Activated naive CD4-positive, alpha-beta T cell treated with anti-CD3 and anti-CD28 coated beads, Interleukin-2, amount 50 U/mL, for 16 hours (primary cell): ENCODE measurements around the gene NFATC2.

Experiments
- DNase-seq: peaks from one replicate; pipeline ENCODE4 v3.0.0-alpha.2; 2020

The NFATC2 gene

GRCh38 chr20:51535674-51536073 lies 6.8 kb downstream of the NFATC2 start:
- no peak for DNase-seq

- no peak for DNase-seq
Observed at GRCh38 chr20:51535075-51535386, 7.5 kb downstream of the NFATC2 start.

GRCh38 chr20:51533291-51534172 lies 9.0 kb downstream of the NFATC2 start:
- no peak for DNase-seq

DNA sequence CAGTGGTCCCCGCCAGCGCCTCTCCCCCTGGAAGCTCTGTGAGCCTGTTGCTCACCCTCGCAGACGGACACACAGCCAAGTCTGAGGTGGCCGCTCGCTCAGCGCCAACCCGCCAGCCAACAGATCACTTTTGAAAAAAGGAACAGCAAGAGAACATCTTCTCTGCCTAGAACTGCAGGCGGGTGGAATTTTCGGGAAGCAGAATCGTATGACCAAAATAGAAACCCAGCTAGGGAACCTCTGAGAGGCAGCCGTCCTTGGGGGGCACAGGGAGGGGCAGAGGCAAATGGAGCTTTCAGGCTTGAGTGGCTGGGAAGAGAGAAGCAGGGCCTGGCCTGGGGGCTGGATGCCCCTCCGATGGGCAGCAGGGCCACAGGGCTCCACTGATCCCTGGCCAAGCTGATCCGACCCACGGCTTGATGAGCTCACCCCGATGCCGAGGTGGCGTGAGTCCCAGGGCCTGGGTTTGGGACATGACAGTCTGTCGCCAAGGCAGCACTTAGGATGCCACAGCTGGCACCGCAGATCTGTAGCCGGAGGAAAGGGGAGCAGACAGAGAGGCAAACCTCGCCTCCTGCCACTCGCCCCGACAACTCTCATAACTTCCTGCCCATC lies 9.8 kb downstream of the NFATC2 start:
- no peak for DNase-seq

DNA sequence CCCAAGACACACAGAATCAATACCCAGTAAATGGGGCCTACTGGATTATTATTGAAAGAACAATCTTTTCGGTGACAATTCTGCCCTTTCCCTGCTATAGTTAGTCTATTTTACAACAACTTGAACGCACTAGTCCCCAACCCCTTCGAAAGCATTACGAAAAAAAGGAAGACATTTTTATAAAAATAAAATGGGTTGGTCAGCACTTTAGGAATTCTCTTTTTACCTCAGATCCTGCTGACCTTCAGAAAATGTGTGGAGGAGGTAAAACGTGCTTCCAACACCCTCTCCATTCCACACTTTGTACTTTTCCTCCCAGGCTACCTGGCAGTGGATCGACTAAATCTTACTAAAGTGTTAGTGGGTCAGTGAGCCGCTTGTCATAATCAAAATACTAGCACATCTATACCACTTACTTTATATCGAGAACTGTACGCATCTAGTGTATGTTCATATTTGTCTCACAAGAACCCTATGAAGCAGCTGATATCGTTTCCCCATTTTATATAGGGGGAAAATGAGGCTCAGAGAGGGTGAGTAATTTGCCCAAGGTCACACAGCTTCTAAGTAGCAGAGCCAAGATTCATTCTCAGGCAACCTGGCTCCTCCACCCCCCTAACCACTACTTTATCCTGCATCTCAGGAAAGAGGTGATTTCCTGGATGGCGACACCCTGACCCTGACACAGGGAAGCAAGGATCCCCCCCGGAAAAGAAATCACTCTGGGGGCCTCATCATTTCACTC lies 10.6 kb downstream of the NFATC2 start:
- no peak for DNase-seq

- DNase-seq = peak; percentile 82
Observed at GRCh38 chr20:51531141-51531710, 11.3 kb downstream of the NFATC2 start.

GRCh38 chr20:51529758-51530157 lies 12.8 kb downstream of the NFATC2 start:
- peak; percentile 79 for DNase-seq

GRCh38 chr20:51529081-51529681 lies 13.3 kb downstream of the NFATC2 start:
- peak; percentile 62 for DNase-seq

- peak; percentile 76 for DNase-seq
Observed at GRCh38 chr20:51528263-51529027, 14.1 kb downstream of the NFATC2 start.

DNA sequence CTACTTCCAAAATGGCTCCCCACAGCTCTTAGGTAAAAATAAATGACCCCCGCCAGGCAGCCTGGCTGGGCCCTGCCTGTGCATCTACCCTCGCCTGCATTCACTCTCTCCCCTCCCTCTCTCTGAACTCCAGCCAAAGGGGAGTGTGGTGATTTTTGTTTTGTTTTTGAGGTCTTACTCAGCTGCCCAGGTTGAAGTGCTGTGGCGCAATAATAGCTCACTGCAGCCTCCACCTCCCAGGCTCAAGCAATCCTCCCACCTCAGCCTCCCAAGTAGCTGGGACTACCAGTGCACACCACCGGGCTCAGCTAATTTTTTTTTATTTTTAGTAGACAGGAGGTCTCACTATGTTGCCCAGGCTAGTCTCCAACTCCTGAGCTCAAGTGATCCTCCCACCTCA lies 15.8 kb downstream of the NFATC2 start:
- no peak for DNase-seq

- DNase-seq = no peak
Observed at GRCh38 chr20:51526106-51526470, 16.4 kb downstream of the NFATC2 start.

GRCh38 chr20:51525241-51526105 lies 17.0 kb downstream of the NFATC2 start:
- DNase-seq = peak; percentile 48

DNA sequence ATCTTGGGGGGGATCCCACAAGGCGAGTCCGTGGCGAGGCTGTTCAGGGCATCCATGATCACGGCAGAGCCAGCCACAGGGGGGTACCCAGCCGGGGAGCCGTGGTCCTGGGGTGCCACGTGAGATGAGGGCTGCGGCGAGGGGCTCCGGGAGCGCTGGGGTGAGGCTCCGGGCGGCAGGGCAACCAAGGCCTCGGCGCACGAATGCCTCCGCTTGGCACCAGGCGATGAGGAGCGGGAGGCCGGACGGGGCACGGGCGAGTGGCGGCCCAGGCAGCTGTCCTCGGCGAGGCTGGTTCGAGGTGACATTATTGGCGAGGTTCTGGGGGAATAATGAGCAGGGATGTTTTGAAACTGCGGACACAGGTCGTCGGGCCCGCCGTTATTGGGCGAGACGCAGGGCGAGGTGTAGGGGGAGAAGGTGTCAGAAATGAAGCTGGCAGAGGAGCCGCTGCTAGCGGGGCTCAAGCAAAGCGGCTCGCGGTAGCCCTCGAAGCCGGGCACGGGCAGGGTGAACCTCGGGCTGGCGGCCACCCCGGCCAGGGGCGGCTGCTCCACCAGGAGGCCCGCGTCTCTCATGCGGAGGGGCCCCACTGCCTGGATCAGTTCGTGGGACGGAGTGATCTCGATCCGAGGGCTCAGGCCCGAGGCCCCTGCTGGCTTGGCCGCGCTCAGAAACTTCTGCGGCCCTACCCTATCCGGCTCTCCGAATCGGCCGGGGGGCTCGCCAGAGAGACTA lies 19.1 kb downstream of the NFATC2 start:
- DNase-seq = no peak

DNA sequence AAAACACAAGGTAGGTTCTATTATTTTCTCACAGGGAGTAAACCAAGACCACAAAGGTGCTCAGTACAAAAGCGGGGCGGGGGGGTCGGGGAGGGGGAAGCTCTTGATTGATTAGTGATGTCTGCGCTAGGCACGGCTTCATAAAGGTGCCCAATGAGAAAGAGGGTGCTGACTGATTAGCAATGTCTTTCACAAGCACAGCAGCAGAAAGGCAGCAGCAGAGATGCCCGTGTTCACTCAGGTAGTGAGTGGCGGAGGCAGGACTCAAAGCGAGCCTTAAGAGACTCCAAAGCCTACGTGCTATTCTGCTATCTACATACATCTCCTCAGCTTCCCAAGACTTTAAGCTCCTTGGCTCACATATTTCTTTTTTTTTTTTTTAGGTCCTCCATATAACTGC lies 20.3 kb downstream of the NFATC2 start:
- DNase-seq = no peak

GRCh38 chr20:51517839-51518238 lies 24.7 kb downstream of the NFATC2 start:
- DNase-seq = no peak

- no peak for DNase-seq
Observed at GRCh38 chr20:51516855-51517254, 25.7 kb downstream of the NFATC2 start.

GRCh38 chr20:51514836-51515235 lies 27.7 kb downstream of the NFATC2 start:
- no peak for DNase-seq

GRCh38 chr20:51514249-51514648 lies 28.3 kb downstream of the NFATC2 start:
- no peak for DNase-seq

DNA sequence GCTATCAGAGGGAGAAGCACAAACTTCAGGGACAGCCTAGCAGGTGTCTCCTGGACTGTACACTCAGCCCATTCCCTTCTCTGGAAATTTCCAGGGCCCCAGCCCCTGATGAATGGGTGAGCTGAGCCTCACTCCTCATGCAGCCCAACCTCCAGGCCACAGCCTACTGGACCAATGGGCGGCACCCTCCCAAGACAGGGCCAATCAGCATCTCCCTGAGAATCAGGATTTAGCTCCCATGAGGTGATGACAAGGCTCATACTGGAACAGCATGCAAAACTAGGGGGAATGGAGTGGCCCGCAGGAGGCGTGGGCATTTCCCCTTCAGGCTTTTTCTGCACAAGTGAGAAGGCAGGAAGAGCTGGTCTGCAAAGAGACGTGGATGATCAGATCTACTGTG lies 29.0 kb downstream of the NFATC2 start:
- DNase-seq = no peak

DNA sequence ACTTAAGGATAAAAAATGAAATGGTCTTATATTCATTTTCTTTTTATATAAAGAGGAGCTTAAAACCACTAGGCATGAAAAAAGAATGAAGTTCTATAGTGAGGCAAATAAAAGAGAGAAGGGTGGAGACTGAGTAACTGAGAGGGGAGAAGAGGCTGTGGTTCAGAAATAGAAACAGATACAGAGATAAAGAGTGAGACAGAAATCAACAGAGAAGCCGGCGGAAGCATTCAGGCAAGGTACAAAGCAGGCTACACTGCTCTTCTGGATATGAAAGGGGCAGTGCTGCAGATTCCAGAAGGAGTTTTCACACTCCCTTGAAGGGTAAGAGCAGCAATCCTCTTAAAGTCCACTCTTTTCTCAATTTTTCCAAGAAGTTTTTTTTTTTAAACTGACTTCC lies 29.9 kb downstream of the NFATC2 start:
- no peak for DNase-seq
